ENCODE data around the gene ATL2.

DNA sequence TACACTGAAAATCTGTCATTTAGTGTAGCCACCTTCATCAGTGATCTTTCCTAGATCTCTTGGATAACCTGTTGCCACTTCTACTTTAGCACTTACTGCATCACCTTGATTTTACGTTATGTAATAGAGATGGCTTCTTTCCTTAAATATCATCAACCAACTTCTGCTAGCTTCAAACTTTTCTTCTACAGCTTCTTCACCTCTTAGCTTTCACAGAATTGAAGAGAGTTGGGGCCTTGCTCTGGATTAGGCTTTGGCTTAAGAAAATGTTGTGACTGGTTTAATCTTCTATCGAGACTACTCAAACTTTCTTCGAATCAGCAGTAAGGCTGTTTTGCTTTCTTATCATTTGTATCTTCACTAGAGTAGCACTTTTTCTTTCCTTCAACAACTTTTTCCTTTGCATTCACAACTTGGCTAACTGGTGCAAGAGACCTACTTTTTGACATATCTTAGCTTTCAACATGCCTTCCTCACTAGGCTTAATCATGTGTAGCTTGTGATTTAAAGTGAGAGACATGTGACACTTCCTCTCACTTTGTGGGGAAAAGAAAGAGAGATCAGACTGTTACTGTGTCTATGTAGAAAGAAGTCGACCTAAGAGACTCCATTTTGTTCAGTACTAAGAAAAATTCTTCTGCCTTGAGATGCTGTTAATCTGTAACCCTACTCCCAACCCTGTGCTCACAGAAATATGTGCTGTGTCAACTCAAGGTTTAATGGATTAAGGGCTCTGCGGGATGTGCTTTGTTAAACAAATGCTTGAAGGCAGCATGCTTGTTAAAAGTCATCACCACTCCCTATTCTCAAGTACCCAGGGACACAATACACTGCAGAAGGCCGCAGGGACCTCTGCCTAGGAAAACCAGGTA is 99.6 kb downstream of the ATL2 start:
- no peak for TF ChIP-seq POLR2A (IDR thresholded peaks at IDR 0.05; ENCODE audit: control extremely low read depth in 1 of 2, low read depth in 2 of 2, low read length in 2 of 2)
- no peak for TF ChIP-seq ATF2 (IDR thresholded peaks at IDR 0.05; ENCODE audit: low read length)
- no peak for TF ChIP-seq CTCF (IDR thresholded peaks at IDR 0.05; ENCODE audit: control extremely low read depth in 1 of 3, insufficient read depth in 1 of 3, low read depth in 1 of 3, low read length in 3 of 3)
- no peak for TF ChIP-seq CHD2 (IDR thresholded peaks at IDR 0.05; ENCODE audit: low read length)
- no peak for TF ChIP-seq SP1 (IDR thresholded peaks at IDR 0.05; ENCODE audit: low read depth, low read length)
- TF ChIP-seq CBX8 (IDR thresholded peaks at IDR 0.05; ENCODE audit: borderline replicate concordance, low read depth, low read length), result no peak
- TF ChIP-seq, protein P1, sequence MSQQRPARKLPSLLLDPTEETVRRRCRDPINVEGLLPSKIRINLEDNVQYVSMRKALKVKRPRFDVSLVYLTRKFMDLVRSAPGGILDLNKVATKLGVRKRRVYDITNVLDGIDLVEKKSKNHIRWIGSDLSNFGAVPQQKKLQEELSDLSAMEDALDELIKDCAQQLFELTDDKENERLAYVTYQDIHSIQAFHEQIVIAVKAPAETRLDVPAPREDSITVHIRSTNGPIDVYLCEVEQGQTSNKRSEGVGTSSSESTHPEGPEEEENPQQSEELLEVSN (IDR thresholded peaks at IDR 0.05), result no peak
- no peak for TF ChIP-seq USF2 (IDR thresholded peaks at IDR 0.05; ENCODE audit: low read length)
- TF ChIP-seq BACH1 (IDR thresholded peaks at IDR 0.05; ENCODE audit: low read length), result peak; percentile 54
- no peak for TF ChIP-seq CHD1 (IDR thresholded peaks at IDR 0.05; ENCODE audit: low read depth, low read length)
- no peak for TF ChIP-seq POLR2AphosphoS5 (IDR thresholded peaks at IDR 0.05; ENCODE audit: low read depth, low read length)

Measured in H1 (cell line).